ENCODE measurements around the gene GABRG3. TPM values are rescaled to one million over a fixed set of nuclear protein-coding genes. Genes with fewer than 3 reads are reported as not detected.

GABRG3 gene
- polyA plus RNA-seq, 1 experiment = not detected

DNA sequence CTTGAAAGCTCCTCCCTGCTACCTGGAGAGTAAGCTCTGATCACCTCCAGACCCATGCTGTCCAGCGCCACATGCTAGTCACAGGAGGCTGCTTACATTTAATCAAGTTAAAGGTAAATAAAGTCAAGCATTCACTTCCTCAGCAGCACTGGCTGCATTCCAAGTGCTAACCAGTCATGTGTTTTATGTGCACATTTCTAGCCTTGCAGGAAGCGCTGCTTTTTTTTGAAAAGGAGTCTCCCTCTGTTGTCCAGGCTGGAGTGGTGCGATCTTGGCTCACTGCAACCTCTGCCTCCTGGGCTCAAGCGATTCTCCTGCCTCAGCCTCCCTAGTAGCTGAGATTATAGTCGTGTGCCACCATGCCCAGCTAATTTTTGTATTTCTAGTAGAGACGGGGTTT, 279.2 kb downstream of the GABRG3 start:
- TF ChIP-seq CTCF (IDR thresholded peaks at IDR 0.05; ENCODE audit: low read depth, low read length) = no peak
- H3K27ac ChIP-seq (ENCODE audit: low read depth, low read length) = no peak overlapping the region
- POLR2A ChIA-PET = no interaction called here
- no peak for DNase-seq (ENCODE audit: low read depth, low spot score)
- no peaks in the 10 kb centered on the region for H3K27me3 ChIP-seq (ENCODE audit: control insufficient read depth, insufficient read depth, low read length)
- no peak overlapping the region for H3K4me3 ChIP-seq (ENCODE audit: low read depth, low read length)
- CTCF ChIA-PET = no interaction called here
- H3K9me3 ChIP-seq (ENCODE audit: control insufficient read depth, insufficient read depth, low read length) = peaks cover 22% of the 10 kb centered on the region

DNA sequence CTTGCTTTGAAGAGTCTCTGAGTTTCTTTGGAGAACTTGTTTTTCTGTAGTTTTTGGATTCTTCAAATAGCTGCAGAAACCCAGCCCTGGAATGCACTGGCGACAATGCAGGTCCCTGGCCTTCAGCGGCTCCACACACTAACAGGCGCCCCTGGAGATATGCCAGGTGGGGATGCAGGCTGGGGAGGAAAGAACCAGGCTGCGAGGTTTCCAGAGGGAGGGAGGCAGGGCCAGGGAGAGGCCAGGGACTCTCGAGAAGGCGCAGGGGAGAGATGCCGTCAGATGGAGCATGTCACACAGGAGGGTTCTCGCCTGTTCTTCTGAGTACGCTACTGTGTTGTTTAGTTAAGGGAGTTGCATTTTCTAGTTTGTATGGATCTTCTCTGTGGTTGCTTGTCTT, 283.1 kb downstream of the GABRG3 start:
- ChIA-PET POLR2A (no interaction called here), CTCF (no interaction called here)
- no peak overlapping the region for H3K27ac ChIP-seq (ENCODE audit: low read depth, low read length)
- DNase-seq (ENCODE audit: low read depth, low spot score) = no peak
- TF ChIP-seq CTCF (IDR thresholded peaks at IDR 0.05; ENCODE audit: low read depth, low read length) = no peak
- H3K9me3 ChIP-seq (ENCODE audit: control insufficient read depth, insufficient read depth, low read length) = peaks cover 19% of the 10 kb centered on the region
- H3K27me3 ChIP-seq (ENCODE audit: control insufficient read depth, insufficient read depth, low read length) = no peaks in the 10 kb centered on the region
- no peak overlapping the region for H3K4me3 ChIP-seq (ENCODE audit: low read depth, low read length)

DNA sequence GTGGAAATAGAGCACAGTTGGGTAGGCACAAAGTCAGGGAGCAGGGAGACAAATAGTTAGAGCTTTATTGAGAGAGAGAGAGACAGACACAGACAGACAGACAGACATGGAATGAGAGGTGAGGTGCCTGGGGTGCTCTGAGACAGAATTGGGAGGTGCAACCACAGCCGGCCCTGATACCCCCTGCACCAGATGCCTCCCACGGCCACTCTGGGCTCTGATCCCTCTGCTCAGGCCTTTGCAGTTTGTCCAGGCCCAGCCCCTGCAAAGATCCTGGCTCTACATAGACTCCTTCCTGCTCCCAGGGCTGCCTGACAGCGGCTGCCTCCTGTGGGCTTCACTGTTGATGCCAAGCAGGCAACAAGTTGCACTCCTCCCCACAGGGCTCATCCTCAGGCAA, 283.8 kb downstream of the GABRG3 start:
- POLR2A ChIA-PET = no interaction called here
- CTCF ChIA-PET = no interaction called here

DNA sequence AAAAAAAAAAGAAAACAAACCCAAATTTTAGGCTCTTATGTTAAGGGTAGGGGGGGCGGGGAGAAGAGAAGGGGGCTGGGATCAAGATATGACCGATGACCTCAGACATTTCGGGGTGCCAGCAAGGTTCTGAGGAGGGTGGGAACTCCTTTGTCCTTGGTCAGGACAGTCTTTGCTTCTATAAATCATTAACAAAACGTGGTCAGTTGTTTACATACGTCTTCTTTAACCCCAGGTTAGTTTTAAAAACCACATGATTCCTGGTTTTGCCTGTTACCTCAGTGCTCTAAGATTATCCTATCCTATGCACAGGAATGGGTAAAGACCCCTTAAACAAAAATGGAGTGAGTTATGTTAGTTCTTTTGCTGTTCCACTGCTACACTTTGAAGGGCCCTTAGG, 285.5 kb downstream of the GABRG3 start:
- H3K4me3 ChIP-seq (ENCODE audit: low read depth, low read length) = no peak overlapping the region
- peaks cover 12% of the 10 kb centered on the region; the same call in 1 of the 2 replicates for H3K9me3 ChIP-seq (ENCODE audit: control insufficient read depth, insufficient read depth, low read length)
- CTCF ChIA-PET = no interaction called here
- POLR2A ChIA-PET = no interaction called here
- H3K27ac ChIP-seq (ENCODE audit: low read depth, low read length) = no peak overlapping the region
- no peak for TF ChIP-seq CTCF (IDR thresholded peaks at IDR 0.05; ENCODE audit: low read depth, low read length)
- no peak for DNase-seq (ENCODE audit: low read depth, low spot score)
- H3K27me3 ChIP-seq (ENCODE audit: control insufficient read depth, insufficient read depth, low read length) = no peaks in the 10 kb centered on the region

More for the DNA sequence above, 283.8 kb downstream of the GABRG3 start:
- H3K4me3 ChIP-seq (ENCODE audit: low read depth, low read length) = no peak overlapping the region
- peaks cover 14% of the 10 kb centered on the region; the same call in 1 of the 2 replicates for H3K9me3 ChIP-seq (ENCODE audit: control insufficient read depth, insufficient read depth, low read length)
- no peak for DNase-seq (ENCODE audit: low read depth, low spot score)
- no peak overlapping the region for H3K27ac ChIP-seq (ENCODE audit: low read depth, low read length)
- no peaks in the 10 kb centered on the region for H3K27me3 ChIP-seq (ENCODE audit: control insufficient read depth, insufficient read depth, low read length)
- TF ChIP-seq CTCF (IDR thresholded peaks at IDR 0.05; ENCODE audit: low read depth, low read length) = no peak

- Histone ChIP-seq H3K27ac (ENCODE audit: low read depth, low read length) (no peak overlapping the region), H3K4me3 (ENCODE audit: low read depth, low read length) (no peak overlapping the region), H3K9me3 (ENCODE audit: control insufficient read depth, insufficient read depth, low read length) (no peaks in the 10 kb centered on the region; the same call in 1 of the 2 replicates), H3K27me3 (ENCODE audit: control insufficient read depth, insufficient read depth, low read length) (no peaks in the 10 kb centered on the region)
- POLR2A ChIA-PET = no interaction called here
- DNase-seq (ENCODE audit: low read depth, low spot score) = no peak
- TF ChIP-seq CTCF (IDR thresholded peaks at IDR 0.05; ENCODE audit: low read depth, low read length) = no peak
- CTCF ChIA-PET = no interaction called here
These were observed 287.3 kb downstream of the GABRG3 start for GRCh38 chr15:27258287-27258686.

Measured in AG04450 (cell line).